KOPT-K1 (cell line): Measurements from ENCODE around the gene ADAM33.

Experiments used
- H3K27ac ChIP-seq: fragments of 200-600 bp; sonication (generic); 2 replicates; pipeline ENCODE4 v1.5.1; 2016; ENCODE audit warnings: antibody characterized with exemption, mild to moderate bottlenecking, low read depth, low read length; ENCODE audit not compliant: poor library complexity, severe bottlenecking
- H3K36me3 ChIP-seq: fragments of 200-600 bp; sonication (generic); 2 replicates; pipeline ENCODE4 v1.5.1; 2017; ENCODE audit warnings: antibody characterized with exemption, mild to moderate bottlenecking, low read length, moderate library complexity; ENCODE audit not compliant: insufficient read depth
- H3K9me3 ChIP-seq: fragments of 200-600 bp; sonication (generic); 2 replicates; pipeline ENCODE4 v1.5.1; 2017; ENCODE audit warnings: antibody characterized with exemption, low read length, mild to moderate bottlenecking; ENCODE audit not compliant: insufficient read depth, poor library complexity, severe bottlenecking

The ADAM33 gene

DNA sequence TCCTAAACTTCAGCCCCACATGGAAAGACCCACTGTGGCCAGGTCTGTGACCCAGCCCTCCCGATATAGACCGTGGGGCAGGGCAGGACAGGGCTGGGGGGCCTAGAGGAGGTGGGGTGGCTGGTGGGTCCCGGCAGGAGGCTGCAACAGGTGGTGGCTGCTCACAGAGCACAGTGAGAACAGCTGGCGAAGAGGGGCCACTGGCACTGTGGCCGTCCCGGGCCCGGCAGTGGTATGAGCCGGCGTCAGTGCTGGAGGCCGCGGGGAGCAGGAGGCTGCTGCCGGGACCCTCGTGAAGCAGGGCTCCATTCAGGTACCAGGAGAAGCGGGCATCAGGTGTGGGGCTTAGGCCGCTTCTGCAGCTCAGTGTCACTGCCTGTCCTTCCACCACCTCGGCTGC is 17.2 kb upstream of the ADAM33 start:
- H3K9me3 ChIP-seq, result peaks cover 7% of the 10 kb centered on the region
- H3K27ac ChIP-seq, result no peak overlapping the region
- H3K36me3 ChIP-seq, result no peaks in the 10 kb centered on the region

DNA sequence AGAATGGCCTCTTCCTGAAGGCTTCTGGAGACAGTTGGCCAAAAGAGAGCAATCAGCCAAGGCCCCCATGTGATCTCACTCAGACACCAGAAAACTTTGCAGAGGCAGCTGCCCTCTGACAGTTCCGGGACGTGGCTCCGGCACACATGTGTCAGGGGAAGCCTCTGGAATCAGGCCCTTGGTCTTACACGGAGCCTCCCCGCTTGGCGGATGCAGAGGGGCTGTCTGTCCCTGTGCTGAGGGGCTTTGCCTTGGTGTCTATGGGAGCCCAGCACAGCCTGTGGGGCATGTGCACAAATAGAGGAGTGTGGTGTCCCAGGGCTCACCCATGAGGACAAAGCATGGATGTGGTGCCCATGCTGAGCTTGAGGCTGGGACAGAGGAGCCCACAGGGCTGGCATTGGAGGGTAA is 16.8 kb upstream of the ADAM33 start:
- H3K9me3 ChIP-seq, result peaks cover 7% of the 10 kb centered on the region
- no peaks in the 10 kb centered on the region for H3K36me3 ChIP-seq
- no peak overlapping the region for H3K27ac ChIP-seq

DNA sequence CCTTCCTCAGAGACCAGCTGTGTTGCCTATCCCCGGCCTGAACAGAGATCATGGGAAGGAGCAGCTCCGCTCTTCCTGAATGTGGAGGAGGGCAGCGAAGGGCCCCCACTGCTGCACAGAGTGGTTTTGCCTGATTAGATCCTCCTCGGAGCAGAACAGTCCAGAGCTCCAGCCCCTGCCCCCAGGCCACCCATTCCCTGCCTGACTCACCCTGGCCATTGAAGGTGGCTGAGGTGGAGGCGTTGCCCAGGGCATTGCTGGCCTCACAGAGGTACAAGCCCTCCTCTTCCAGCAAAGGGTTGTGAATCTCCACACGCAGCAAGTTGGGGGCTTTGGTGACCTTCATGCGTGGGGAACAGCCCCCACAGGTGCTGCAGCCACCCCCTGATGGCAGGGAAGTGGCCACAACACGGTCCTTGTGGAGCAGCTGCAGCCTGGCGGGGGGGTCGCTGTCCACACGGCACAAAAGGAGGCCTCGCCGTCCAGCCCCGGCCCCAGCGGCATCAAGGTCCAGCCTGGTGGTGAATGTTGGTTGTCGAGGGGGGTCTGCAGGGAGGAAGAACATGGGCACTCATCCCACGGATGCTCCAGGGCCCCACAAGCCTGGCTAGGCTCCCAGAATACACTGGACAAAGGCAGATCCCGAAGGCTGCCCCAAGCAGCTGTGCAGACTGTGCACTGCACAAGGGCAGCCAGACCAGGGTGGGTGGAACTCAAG is 15.9 kb upstream of the ADAM33 start:
- H3K9me3 ChIP-seq, result peaks cover 7% of the 10 kb centered on the region

DNA sequence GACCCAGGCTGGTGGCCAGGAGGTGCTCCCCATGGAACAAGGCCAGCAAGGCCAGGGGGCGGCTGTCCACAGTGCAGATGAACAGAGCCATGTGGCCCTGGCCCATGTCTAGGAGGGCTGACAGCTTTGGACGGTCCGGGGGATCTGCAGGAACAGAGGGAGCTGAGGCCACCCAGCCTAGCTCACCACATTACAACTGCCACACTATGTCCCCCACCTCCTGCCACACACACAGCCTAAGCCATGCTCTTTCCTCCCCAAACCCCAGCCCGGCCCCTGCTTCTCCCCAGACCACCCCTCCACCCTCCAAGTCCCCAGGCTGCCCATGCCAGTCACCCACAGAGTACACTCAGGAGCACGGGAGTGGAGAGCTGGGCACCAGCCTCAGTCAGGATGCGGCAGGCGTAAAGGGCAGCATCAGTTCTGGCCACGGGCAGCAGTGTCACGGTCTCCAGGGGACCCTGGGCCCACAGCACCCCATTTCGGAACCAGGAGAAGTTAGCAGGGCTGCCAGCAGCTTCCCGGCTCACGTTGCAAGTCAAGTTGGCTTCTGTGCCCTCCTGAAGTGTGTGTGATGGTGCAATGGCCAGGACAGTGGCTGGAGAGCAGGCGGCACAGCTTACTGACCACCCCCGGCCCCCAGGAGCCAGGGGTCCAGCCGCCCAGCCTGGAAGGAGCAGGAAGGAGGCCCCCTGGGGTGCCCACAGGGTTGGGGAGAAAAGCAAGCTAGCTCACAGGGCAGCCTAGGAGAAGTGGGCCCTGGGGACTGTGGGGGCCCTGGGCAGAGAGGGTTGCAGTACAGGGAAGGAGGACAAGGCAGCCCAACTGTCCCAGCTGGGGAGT is 15.2 kb upstream of the ADAM33 start:
- Histone ChIP-seq H3K27ac (no peak overlapping the region), H3K36me3 (no peaks in the 10 kb centered on the region), H3K9me3 (peaks cover 7% of the 10 kb centered on the region)

More for the DNA sequence above, 15.9 kb upstream of the ADAM33 start:
- H3K27ac ChIP-seq, result no peak overlapping the region
- H3K36me3 ChIP-seq, result no peaks in the 10 kb centered on the region

DNA sequence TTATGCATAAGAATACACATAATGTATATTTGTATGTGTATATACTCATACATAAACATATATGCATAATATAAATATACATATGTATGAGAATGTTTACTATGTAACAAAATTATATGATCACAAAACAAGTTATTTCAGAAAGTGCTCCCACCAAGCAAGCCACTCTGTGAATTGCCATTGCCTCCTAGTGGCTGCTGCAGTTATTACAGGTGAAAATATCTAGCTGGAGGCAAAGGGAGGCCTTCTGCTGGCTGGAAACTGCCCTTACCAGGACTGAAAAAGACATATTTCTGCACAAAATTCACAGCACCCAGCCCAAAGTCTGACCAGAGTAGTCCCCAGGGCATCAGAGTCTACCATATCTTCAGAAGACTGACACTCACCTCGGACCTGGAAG is 14.4 kb upstream of the ADAM33 start:
- Histone ChIP-seq H3K9me3 (peaks cover 7% of the 10 kb centered on the region), H3K36me3 (no peaks in the 10 kb centered on the region), H3K27ac (no peak overlapping the region)

DNA sequence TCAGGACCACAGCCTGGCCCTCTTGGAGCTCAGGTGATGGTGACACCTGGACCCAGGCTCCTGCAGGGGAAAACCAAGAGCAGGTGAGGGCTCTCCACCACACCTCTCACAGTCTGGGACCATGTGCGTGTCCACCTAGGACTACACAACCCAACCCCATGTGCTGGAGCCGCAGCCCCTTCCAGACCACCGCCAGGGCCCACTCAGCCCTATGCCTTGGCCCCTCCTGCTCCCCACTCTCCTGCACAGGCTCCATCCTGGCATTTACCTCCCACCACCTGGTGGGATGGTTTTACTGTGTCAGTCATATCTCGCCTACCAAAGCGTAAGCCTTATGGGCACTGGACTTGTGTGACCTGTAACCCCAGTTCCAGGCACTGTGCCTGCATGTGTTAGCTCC is 13.1 kb upstream of the ADAM33 start:
- H3K27ac ChIP-seq, result no peak overlapping the region
- no peaks in the 10 kb centered on the region for H3K36me3 ChIP-seq
- peaks cover 7% of the 10 kb centered on the region for H3K9me3 ChIP-seq

DNA sequence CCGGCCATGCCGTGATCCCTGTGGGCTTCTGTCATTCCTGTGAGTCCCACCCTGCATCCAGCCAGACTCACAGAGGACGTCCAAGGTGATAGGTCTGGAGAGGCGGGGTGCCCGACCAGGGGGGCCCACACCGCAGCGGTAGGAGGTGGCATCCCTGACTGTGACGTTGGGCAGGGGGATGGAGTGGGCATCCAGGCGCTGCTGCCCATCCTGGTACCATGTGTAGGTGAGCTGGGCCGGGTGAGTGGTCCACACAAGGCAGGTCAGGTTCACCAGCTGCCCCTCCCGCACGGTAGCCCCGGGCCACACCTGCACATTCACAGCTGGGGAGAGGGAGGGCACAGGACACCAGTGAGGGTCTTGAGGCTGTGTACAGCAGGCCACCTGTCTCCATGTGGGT is 11.6 kb upstream of the ADAM33 start:
- Histone ChIP-seq H3K9me3 (peaks cover 7% of the 10 kb centered on the region), H3K36me3 (no peaks in the 10 kb centered on the region), H3K27ac (no peak overlapping the region)

DNA sequence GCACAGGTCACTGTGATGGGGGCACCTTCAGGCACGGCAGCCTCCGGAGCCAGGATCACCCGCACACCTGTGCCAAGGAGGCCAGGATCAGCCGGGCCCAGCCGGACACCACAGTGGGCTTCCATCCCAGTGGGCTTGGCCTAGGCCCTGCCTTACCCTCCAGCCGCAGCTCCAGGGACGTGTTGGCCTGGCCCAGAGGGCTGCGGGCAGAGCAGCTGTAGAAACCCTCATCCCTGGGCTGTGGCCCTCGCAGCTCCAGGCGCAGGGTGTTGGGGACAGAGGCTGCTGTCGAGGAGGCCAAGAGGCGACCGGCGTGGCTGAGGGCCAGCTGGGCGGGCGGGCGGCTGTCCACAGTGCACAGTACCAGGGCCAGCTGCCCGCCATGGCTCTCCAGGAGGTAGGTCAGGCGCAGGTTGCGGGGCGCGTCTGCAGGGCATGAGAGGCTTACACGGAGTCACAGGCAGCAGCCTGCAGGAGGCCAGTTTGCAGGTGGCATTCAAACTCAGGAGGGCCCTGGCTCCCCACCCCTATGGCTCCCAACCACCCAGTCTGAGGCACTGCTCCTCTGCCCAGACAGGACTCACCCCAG is 11.0 kb upstream of the ADAM33 start:
- peaks cover 7% of the 10 kb centered on the region for H3K9me3 ChIP-seq
- no peak overlapping the region for H3K27ac ChIP-seq
- no peaks in the 10 kb centered on the region for H3K36me3 ChIP-seq

DNA sequence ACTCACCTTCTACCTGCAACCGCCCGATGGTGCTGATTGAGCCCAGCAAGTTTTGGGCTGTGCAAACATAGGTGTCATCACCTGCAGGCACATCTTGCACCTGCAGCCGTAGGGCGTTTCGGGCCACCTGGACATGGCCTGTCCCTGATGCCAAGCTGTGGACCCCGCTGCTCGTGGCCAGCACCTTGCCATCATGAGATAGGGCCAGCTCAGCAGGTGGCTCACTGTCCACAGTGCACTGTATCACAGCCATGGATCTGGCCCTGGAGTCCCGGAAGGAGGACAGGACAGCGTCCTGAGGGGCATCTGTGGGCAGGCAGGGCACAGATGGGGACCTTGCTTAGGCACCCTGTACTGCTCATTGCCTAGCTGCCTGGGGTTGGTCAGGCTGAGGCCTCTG is 10.1 kb upstream of the ADAM33 start:
- H3K9me3 ChIP-seq, result peaks cover 7% of the 10 kb centered on the region
- no peaks in the 10 kb centered on the region for H3K36me3 ChIP-seq

DNA sequence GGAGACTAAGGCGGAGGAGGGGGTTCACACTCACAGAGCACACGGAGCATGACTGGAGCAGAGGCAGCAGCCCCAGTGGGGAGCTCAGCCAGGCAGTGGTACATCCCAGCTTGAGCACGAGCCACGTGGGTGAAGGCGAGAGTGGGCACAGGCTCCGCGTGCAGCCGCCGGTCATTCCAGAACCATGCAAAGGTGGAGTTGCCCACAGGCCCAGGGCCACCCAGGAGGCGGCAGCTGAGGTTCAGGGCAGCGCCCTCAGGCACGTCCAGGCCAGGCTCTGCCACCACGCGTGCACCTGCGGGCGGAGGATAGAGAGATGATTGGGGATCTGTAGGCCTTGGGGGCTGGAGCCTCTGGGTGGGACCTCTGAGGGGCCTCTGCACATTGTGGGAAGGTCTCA is 9.5 kb upstream of the ADAM33 start:
- peaks cover 2% of the 10 kb centered on the region for H3K9me3 ChIP-seq
- H3K36me3 ChIP-seq, result no peaks in the 10 kb centered on the region
- no peak overlapping the region for H3K27ac ChIP-seq

More for the DNA sequence above, 10.1 kb upstream of the ADAM33 start:
- H3K27ac ChIP-seq, result no peak overlapping the region

DNA sequence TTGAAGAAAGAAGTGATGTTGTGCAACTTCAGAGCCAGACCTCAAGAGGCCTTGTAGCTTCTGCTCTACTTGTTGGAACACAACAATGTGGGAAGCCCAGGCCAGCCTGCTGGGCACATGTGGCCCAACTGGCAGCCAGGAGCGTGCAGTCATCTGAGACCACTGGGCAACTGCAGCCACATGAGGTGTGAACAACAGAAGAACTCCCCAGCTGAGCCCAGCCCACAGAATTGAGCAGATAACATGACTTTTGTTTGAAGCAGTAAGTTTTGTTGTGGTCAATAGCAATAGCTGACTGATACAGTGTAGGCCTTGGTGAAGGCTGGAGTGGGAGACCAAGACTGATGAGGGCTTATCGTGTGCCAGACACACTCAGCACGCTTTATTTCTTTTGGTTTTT is 8.6 kb upstream of the ADAM33 start:
- no peak overlapping the region for H3K27ac ChIP-seq
- no peaks in the 10 kb centered on the region for H3K36me3 ChIP-seq
- no peaks in the 10 kb centered on the region for H3K9me3 ChIP-seq

DNA sequence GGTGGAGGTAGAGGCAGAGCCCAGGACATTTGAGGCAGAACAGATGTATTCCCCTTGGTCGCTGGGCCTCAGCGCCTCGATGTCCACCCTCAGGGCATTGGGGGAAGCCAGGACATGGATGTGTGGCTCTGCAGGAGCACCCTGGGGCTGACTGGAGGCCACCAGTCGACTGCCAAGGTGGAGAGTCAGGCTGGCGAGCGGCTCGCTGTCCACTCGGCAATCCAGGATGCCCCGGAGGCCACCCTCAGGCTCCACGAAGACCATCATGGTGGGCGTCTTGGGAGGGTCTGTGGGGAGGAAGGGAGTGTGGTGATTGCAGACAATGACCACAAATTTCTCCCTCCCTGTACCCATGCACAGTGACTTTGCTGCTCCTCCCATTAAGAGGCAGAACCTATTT is 8.2 kb upstream of the ADAM33 start:
- Histone ChIP-seq H3K36me3 (no peaks in the 10 kb centered on the region), H3K27ac (no peak overlapping the region), H3K9me3 (no peaks in the 10 kb centered on the region)

DNA sequence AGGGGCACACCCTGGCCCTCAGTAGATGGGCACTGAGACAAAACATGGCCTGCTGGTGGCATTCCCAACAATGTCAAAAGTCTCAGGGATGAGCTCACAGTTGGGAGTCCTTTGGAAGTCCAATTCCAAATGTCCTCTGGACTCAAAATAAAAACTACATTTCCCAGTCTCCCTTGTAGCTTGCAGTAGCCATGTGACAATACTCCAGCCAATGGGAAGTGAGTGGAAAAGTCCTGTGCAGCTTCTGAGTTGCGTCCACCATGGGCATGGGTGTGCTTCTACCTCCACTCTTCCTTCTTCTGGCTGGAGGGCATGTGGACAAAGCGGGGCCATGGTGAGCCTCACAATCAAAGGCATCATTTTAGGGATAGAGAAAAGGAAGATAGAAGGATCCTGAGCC is 5.8 kb upstream of the ADAM33 start:
- H3K27ac ChIP-seq, result no peak overlapping the region
- H3K36me3 ChIP-seq, result no peaks in the 10 kb centered on the region
- H3K9me3 ChIP-seq, result no peaks in the 10 kb centered on the region

DNA sequence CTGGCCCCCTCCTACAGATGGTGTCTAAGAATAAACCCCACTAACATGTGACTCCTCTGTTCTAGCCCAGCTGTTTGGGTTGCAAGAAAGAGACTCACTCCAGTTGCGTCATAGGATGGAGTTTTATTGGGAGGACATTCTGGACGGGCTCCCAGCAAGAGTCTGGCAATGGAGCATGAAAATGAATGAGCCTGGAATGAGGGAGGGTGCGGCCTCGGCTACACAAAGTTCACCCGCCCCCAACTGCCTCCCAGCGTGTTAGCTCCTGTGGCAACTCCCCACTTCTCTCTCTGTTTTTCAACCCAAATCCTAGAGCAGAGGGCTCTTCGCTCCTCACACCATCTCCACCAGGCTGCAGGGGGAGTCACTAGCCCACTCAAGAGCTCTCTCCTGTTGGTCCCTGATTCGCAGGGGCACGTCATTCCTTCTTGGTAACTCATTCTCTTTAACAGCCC is 5.1 kb upstream of the ADAM33 start:
- Histone ChIP-seq H3K27ac (no peak overlapping the region), H3K9me3 (no peaks in the 10 kb centered on the region), H3K36me3 (no peaks in the 10 kb centered on the region)

DNA sequence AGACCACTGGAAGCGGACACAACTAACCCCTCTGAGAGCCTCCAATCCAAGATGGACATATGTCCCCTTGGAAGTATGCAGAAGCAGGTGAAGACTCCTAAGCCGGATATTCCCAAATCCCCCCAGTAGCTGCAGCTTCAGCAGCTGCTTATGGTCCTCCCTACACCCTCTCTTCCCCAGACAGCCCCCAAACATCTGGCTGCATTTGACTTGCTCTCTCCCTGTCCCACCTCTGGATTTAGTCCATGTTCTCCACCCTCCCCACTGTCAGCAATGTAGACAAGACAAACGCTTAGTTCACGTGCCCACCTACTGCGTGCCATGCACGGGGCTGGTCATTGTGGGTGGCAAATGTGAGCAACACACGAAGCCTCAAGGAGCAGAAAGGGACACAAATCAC is 4.6 kb upstream of the ADAM33 start:
- H3K9me3 ChIP-seq, result no peaks in the 10 kb centered on the region
- no peaks in the 10 kb centered on the region for H3K36me3 ChIP-seq
- H3K27ac ChIP-seq, result no peak overlapping the region
